GM21360 (cell line): ENCODE measurements around the gene AFF3.

Source experiments
- ATAC-seq: cut with Tn5 transposase; IDR thresholded peaks from one replicate; pipeline ENCODE4 v1.9.1; 2021; ENCODE audit warnings: mild to moderate bottlenecking, moderate library complexity; ENCODE audit not compliant: unreplicated experiment

AFF3 gene

DNA sequence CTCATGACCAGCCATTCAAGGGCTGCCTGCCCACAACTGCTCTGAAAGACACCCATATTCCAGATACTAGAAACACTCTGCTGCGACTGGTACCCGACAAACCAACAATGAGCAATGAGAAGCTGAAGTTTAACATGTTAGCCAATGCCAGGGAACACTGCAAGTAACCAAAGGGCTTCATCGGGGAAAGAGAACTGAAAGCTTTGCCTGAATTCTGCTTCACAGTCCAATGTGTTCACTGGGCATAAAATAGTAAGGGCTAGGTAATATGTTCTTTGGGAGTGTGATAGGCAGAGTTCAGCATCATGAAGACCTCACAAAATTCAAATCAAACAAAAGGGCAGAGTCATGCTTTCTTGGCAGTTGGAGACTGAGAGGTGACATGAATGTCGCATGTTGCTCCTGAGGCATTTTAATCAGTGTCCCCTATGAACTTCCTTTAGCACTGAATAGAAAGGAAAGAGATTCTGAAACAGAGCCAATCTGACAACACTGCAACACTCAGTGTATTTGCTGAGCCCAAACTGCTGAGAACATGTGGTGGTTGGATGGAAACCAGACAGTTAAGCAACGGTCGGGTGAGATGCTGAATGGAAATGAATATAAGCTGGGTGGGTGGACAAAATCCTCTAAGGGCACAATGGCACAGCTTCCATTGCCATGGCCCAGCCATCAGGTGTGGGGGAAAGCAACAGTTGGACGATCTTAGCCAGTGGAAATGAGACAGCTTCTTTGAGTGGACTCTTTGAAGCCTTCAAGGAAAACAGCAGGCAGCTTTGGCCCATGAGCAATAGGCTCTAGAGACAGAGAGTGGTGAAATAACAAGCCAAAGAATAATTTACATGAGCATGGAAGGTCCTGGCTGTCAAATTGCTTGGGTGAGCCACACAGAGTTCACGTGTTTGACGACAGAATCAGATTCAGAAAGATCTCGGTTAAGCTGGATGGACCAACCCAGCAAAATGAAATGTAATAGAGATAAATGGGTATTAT lies 277.5 kb downstream of the AFF3 start:
- no peak for ATAC-seq

DNA sequence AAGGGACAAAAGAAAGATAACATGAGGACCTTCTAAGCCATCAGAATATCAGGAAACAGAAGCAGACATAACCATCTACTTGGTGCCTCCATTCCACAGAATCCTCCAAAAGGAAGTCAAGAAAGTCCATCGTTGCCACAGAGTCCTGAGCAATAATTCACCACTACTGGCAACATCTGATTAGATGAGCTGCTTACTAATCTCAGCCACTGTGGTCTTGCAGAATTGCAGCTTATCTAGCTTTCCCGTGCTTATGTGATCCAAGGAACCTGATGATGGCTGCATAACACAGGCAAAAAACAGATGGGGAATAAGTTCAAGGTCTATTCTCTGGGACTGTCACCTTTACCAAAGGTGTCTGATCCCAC lies 278.5 kb downstream of the AFF3 start:
- no peak for ATAC-seq

DNA sequence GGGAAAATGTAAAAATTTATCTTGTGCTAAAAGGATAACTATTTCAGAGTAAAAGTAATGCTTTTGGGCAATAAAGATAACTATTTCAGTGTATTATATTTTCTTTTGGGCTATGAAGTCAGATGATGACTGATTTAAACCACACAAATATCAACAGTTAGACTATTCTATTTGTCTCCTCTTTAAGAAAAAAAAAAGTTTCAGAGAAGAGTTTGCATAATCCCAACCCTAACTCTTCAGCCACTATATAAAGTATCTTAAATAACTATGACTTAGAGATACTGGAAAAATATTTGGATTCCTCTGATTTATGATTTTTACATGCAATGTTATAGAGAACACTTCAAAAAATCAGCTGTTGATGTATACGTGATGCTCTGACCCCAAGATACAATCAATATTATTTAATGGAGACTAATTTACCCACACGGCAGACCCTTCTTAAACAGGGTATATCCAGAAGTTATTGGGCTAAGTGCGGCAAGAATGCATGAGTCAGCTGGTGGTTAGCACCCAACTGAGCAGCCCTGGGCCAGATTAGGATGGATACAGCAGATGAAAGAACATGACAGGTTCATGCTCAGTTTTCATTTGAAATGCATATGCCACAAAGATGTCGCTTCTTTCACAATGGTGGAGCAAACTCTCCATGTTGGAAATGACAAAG lies 279.0 kb downstream of the AFF3 start:
- no peak for ATAC-seq

DNA sequence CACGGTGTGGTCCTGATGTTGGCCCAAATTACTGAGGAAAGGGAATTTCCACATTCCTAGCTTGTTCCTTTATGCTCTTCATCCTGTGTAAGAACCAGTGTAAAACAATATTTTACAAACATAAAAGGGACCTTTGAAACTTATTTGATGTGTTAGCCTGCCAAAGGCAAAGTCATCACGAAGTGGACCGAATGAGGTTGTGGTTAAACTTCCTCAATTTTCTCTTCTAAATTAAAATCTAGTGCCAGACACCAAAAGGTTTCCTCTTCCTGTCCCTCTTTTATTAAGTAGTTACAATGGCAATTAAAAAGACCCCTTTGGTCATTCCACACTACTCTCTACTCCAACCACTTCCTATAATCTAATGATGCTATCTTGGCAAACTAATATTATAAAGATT lies 279.8 kb downstream of the AFF3 start:
- ATAC-seq, result no peak

DNA sequence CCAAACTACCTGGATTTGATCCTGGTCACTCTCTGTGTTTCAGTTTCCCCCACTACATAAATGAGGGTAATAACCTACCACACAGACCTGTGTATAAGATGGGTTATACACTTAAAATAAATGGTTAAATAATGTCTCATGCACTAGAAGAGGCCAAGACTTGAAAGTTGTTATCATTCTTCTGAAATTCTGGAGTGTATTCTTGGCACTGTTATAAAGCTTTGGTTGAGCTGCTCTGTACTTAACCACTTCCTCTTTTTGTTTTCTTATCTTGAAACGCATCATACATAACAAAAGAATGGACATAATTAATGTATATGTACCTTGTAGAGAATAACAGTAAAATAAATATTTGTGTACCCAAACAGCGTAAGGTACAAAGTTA lies 281.0 kb downstream of the AFF3 start:
- no peak for ATAC-seq

DNA sequence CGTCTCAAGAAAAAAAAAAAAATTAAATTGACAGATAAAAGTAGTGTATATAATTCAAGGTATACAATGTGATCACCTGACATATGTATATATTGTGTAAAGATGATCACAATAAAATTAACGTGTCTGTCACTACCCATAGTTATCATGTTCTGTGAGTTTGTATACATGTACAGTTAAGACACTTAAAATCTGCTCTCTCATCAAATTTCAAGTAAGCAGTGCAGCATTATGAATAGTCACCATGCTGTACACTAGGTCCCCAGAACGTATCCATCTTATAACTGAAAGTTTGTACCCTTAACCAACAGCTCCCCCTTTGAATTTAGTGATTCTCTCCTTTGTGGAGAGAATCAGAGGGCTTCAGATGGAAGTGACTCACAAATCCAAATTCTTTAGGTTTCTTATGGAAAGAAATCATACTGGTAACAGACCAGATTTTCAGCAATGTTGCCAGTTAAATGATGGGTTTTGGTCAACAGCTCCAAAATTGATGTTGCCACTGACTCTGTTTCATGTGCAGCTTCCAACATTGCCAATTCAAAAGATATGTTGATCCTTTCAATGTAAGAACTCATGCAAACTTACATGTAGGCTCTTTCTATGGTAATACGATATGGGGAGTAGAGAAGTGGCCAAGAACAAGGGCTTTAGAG lies 281.5 kb downstream of the AFF3 start:
- no peak for ATAC-seq

DNA sequence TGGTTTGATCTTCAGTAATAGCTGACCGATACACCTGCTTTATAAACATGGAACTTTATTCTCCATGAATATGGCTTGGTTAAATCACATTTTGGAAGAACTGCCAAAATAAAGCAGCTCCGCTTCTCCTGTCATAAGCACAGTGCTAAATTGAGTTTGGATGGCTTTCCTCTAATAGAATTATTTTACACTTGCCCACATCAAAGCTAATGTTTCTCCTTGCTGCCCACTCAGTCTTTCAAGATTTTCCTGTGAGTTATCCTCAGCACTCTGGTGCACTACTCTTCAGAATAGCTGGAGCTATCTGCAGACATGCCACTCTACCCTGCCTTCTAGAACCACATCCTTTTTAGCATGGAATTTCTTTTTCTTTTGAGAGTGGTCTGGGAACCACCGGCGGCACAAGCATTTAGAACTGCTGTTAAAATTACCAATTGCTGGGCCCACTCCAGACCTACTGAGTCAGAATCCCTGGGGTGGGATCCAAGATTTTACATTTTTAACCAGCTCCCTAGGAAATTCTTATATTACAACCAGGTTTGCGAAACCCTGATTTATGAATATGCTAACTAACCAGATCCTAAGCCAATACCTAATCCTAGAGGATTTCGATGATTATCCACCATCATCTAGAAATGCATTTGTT lies 283.3 kb downstream of the AFF3 start:
- no peak for ATAC-seq

DNA sequence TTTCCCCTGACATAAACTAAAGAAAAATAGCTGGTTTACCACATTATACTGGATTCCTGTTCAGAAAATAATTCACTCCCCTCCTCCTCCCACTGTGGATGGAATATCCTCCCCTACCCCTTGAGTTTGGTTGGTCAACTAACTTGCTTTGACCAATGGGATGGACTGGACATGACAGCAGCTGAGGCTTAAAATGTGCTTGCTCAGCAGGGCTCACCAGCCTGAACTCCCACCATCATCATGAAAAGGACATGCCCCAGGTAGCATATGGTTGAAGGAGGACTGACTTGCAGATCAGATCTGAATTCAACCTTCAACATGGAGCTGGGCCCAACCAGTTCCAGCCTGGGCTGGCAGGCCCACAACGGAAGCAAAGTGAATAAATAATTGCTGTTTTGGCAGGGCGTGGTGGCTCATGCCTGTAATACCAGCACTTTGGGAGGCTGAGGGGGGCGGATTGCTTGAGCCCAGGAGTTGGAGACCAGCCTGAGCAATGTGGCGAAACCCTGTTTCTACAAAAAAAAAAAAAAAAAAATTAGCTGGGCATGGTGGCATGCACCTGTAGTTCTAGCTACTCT lies 284.4 kb downstream of the AFF3 start:
- no peak for ATAC-seq

DNA sequence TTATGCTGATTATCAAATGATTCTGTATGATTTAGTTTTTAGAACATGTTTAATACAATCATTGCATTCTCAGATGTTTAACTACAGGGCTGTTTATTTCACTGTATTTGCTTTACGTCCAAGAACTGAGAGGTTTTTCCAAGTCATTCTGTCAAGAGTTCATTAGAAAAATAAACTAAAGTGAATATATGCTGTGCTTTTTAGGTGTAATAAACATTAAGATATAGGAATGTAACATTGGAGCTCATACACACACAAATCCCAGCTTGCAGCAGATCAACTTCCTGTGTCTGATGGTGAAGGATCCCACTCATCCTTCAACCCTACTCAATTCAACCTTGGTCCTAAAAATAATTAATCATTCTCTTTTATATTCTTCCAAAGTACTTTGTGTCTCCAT lies 285.0 kb downstream of the AFF3 start:
- no peak for ATAC-seq

DNA sequence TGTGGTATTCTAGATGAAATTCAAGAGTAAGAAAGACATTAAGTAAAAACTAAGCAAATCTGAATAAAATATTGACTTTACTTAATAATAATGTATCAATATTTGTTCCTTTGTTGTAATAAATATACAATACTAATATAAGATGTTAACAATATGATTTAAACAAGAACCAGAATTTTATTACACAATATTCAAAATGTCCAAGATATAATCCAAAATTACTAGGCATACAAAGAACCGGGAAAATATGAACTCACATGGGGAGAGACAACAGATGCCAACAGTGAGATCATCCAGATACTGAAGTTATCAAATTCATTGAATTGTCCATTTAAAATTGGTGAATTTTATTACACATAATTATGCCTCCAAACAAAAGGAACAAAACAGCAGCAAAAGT lies 286.3 kb downstream of the AFF3 start:
- no peak for ATAC-seq

DNA sequence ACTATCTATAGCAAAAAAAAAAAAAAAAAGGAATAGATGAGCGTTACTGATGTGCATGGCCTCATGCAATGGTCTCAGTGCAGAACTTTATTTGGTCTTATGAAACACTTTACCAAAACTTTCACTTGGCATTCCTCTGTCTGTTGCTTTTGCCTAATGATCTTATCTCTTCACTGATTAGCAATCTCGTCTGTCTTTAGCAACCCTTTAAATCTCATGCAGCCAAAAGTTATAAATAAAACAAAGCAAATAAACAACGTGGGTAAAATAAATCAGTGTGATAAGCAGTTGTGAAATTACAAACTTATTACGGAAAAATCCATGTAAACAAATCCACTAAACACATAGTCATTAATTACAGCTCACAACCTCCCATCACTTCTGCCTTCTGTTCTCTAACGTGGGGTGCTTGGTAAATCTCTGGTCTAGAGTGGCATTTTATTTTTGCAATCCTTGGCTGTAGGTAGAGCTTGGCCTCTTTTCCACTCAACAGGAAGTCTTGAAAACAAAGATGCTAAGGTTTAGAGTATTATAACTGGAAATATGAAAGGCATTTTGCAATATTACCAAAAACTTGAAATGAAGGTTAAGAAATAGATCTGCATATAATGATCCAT lies 288.0 kb downstream of the AFF3 start:
- no peak for ATAC-seq

DNA sequence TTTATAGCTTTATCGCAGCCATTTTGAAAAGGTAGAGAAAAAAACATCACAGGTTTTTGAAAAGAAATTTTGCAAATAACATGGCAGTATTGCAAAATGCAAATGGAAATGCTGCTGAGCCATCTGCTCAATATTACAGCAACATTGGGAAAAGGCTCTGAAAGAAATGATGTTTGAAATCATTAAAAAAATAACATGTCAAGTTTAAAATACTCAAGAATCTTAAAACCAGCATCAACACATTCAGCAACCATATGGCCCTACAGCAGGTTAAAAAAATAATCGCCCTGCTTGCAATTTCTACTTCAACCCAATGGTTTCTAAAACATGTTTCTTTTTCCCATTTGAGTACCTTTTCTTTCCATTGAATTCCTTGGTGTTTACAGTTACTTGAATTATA lies 289.4 kb downstream of the AFF3 start:
- ATAC-seq, result no peak

DNA sequence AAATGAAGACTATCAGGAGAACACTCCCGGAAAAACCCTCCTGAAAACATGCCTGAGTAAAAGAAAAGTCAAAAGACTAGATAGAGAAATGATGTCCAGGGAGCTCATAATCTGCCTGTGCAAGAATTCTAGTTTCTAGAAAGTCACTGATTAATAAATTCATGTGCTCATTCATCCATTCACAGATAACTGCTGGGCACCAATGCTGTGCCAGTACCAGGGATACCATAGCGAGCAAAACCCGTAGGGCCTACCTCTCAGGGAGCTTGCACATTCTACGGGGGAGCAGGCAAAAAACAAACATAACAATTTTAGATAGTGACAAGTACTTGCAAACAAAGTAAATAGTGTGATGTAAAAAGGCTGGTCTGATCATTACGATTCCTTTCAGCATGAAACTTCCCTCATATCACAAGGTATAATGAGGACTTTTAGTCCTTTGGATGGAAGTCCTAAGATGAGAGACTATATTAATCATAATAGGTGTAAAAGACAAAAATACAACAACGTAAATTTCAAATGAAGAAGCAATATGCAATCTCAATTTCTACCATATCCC lies 289.9 kb downstream of the AFF3 start:
- ATAC-seq, result no peak

DNA sequence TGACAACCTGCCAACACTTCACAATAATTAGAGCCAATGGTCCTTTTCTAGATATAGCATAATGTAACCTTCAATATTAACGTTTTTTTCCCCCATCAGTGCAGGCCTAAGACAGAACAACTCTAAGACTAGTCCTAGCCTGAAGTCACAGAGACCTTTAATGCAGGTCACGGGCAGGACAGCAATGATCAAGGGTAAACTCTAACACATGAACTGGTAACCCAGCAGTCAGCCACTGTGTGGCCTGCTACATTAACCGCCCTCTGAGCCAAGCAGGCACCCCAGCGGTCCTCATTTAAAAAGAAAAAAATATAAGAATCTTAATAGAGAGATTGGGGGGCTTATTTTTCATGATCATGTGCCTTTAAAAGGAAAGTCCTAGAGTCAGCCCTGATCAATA lies 290.6 kb downstream of the AFF3 start:
- ATAC-seq, result no peak

DNA sequence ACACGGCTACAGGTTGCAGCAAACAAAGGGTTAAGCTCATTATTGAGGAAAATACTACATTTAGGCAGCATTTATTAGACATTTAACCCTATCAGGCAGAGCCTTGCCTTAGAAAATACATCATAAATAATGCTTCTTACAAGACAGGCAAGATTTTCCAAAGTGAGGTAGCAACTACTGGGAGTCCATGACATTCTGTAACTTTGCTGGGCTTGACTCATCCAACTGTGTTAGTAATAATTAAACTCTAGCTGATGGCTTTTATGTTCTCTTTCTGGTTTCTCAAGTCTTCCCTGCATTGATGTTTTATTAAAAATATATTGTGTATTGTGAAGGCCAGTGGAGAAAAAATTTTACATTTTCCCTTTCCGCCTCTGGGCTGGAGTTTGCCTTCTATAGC lies 291.3 kb downstream of the AFF3 start:
- ATAC-seq, result no peak

DNA sequence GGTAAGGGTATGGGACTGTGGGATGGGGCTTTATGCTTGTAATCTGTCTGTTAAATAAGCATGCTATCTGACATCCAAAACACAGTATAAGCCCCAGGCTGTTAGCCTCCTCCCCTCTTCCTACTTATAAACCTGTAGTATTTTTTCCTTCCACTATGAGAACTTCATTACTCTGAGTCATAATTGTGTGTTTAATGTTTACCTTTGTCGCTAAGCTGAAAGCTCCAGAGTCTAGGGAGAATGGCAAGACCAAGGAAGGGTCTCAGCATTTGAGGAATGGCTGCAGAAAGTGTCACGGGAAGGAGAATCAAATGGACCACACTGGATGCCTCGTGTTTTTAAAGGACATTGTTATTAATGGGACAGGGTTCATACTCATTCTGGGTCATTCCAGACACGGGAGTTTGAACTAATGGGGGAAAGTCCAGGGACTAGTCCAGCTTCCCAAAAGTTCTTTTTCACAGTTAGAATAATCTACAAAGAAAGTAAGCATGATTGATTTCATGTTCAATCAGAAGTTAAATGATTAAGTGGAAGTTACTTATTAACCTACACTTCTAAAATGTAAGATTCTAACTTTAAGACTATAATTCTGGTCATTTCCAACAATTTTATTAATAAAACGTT lies 292.2 kb downstream of the AFF3 start:
- ATAC-seq, result no peak

DNA sequence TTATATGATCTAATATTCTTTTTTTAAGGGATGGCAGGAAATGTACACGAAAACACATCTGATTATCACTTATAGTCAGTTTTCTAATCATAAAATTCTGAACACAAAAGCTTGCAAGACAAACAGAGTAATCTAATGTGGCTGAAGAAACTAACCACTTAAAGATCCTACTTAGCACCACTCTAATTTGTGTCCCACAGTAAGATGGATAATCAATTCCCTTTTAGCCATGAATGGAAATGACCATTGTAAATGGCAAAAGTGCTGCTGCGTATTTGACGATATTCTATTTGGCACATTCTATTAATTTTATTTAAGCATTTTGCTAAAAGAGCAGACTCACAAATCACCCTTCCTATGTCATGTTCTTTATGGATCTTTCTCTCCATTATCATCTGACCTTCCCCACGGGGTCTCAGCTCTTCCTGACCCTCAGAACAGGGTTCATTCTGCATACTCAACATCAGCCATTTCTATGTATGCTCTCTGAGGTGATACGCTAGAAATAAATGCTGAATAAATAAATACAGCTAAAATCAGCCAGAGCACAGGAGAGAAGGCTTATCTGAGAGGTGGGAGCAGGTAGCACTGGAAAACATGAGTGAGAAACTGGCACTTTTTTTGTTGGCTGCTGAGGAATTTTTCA lies 295.8 kb downstream of the AFF3 start:
- no peak for ATAC-seq

DNA sequence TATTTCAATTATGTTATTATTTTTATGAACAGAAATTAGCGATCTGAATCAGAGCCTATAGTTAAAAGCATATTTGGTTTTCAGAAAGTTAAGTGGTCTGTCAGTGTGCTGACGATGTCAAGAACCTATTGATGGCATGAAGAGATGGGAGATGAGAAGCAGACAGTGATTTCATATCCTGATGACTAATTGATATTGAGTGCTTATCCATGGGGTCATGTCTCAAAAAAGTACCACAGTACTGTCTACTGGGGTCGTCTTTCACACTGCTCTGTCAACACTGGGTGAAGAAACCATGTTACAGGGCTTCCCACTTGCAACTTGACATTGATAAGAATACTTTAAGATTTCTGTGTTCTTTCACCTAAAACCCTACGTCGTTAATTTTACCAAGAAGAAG lies 297.1 kb downstream of the AFF3 start:
- no peak for ATAC-seq

DNA sequence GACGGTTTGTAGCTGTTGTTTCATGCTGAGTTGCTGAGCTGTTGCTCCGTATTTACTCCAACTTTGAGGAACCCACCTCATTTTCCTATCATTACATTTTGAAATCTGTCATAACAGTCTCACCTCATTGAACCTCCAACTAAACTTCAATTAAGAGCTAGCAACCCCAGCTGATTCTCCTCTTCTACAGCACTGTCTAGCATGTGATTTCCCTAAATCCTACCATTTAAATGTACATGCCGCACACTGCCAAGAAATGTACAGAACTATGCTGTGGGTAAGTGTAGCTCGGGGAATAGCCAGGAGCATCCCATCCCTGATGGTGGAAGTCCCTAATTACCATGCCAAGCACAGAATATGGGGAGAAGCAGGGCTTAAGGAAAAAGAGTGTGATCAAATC lies 299.9 kb downstream of the AFF3 start:
- no peak for ATAC-seq
